HEK293 (cell line): ENCODE results near the gene APOBEC3A.

ENCODE experiments used
- KLF8 ChIP-seq: fragments of 450-650 bp; formaldehyde crosslinking; IDR thresholded peaks from 2 replicates; pipeline ENCODE4 v1.5.1; 2016; ENCODE audit warnings: missing biosample characterization, missing genetic modification characterization
- OSR2 ChIP-seq: fragments of 450-650 bp; formaldehyde crosslinking; IDR thresholded peaks from 2 replicates; pipeline ENCODE4 v1.5.1; 2016; ENCODE audit warnings: missing biosample characterization, missing genetic modification characterization
- PRDM10 ChIP-seq: fragments of 450-650 bp; formaldehyde crosslinking; IDR thresholded peaks from 2 replicates; pipeline ENCODE4 v1.5.1; 2016; ENCODE audit warnings: missing biosample characterization, missing genetic modification characterization
- TSHZ1 ChIP-seq: fragments of 450-650 bp; formaldehyde crosslinking; IDR thresholded peaks from 2 replicates; pipeline ENCODE4 v1.5.1; 2016; ENCODE audit warnings: missing biosample characterization, missing genetic modification characterization, borderline replicate concordance
- ZBTB11 ChIP-seq: fragments of 450-650 bp; formaldehyde crosslinking; conservative IDR thresholded peaks from 2 replicates; pipeline ENCODE4 v1.5.1; 2016; ENCODE audit warnings: low read depth, missing biosample characterization, missing genetic modification characterization
- ZBTB17 ChIP-seq: fragments of 450-650 bp; formaldehyde crosslinking; IDR thresholded peaks from 2 replicates; pipeline ENCODE4 v1.5.1; 2016; ENCODE audit warnings: missing biosample characterization, missing genetic modification characterization
- ZBTB20 ChIP-seq: fragments of 450-650 bp; formaldehyde crosslinking; IDR thresholded peaks from 2 replicates; pipeline ENCODE4 v1.5.1; 2016; ENCODE audit warnings: missing biosample characterization, missing genetic modification characterization
- ZBTB48 ChIP-seq: fragments of 450-650 bp; formaldehyde crosslinking; IDR thresholded peaks from 2 replicates; pipeline ENCODE4 v1.5.1; 2016; ENCODE audit warnings: missing biosample characterization, missing genetic modification characterization
- ZNF121 ChIP-seq: fragments of 450-650 bp; formaldehyde crosslinking; IDR thresholded peaks from 2 replicates; pipeline ENCODE4 v1.5.1; 2016; ENCODE audit warnings: missing biosample characterization, missing genetic modification characterization
- ZNF133 ChIP-seq: fragments of 450-650 bp; formaldehyde crosslinking; IDR thresholded peaks from 2 replicates; pipeline ENCODE4 v1.5.1; 2016; ENCODE audit warnings: missing biosample characterization, missing genetic modification characterization
- ZNF174 ChIP-seq: fragments of 450-650 bp; formaldehyde crosslinking; IDR thresholded peaks from 2 replicates; pipeline ENCODE4 v1.5.0; 2017; ENCODE audit warnings: missing biosample characterization, mild to moderate bottlenecking, missing genetic modification characterization
- ZNF2 ChIP-seq: fragments of 450-650 bp; formaldehyde crosslinking; IDR thresholded peaks from 2 replicates; pipeline ENCODE4 v1.5.1; 2016; ENCODE audit warnings: missing biosample characterization, missing genetic modification characterization
- ZNF24 ChIP-seq: fragments of 450-650 bp; formaldehyde crosslinking; IDR thresholded peaks from 2 replicates; pipeline ENCODE4 v1.5.1; 2016; ENCODE audit warnings: missing biosample characterization, missing genetic modification characterization
- ZNF366 ChIP-seq: fragments of 450-650 bp; formaldehyde crosslinking; conservative IDR thresholded peaks from 2 replicates; pipeline ENCODE4 v1.5.1; 2016; ENCODE audit warnings: missing biosample characterization, missing genetic modification characterization
- ZNF558 ChIP-seq: fragments of 450-650 bp; formaldehyde crosslinking; IDR thresholded peaks from 2 replicates; pipeline ENCODE4 v1.5.1; 2016; ENCODE audit warnings: missing biosample characterization, missing genetic modification characterization
- ZNF580 ChIP-seq: fragments of 450-650 bp; formaldehyde crosslinking; IDR thresholded peaks from 2 replicates; pipeline ENCODE4 v1.5.1; 2016; ENCODE audit warnings: missing biosample characterization, missing genetic modification characterization
- ZNF596 ChIP-seq: fragments of 450-650 bp; IDR thresholded peaks from 2 replicates; pipeline ENCODE4 v1.5.0; 2018; ENCODE audit warnings: missing biosample characterization, mild to moderate bottlenecking, missing genetic modification characterization, moderate library complexity
- ZNF660 ChIP-seq: fragments of 450-650 bp; IDR thresholded peaks from 2 replicates; pipeline ENCODE4 v1.5.1; 2018; ENCODE audit warnings: missing biosample characterization, mild to moderate bottlenecking, missing genetic modification characterization
- TF ChIP-seq, protein P1 (sequence below): fragments of 450-650 bp; formaldehyde crosslinking; IDR thresholded peaks from 2 replicates; pipeline ENCODE4 v1.5.1; 2016; ENCODE audit warnings: missing biosample characterization, missing genetic modification characterization
- TF ChIP-seq, protein P2 (sequence below): fragments of 450-650 bp; formaldehyde crosslinking; IDR thresholded peaks from 2 replicates; pipeline ENCODE4 v1.5.1; 2017; ENCODE audit warnings: missing biosample characterization, missing genetic modification characterization
- TF ChIP-seq, protein P3 (sequence below): fragments of 450-650 bp; IDR thresholded peaks from 2 replicates; pipeline ENCODE4 v1.5.1; 2018; ENCODE audit warnings: missing biosample characterization, missing genetic modification characterization

APOBEC3A gene

GRCh38 chr22:38924347-38924952, 33.0 kb upstream of the APOBEC3A start (continued):
- TF ChIP-seq, protein P1, sequence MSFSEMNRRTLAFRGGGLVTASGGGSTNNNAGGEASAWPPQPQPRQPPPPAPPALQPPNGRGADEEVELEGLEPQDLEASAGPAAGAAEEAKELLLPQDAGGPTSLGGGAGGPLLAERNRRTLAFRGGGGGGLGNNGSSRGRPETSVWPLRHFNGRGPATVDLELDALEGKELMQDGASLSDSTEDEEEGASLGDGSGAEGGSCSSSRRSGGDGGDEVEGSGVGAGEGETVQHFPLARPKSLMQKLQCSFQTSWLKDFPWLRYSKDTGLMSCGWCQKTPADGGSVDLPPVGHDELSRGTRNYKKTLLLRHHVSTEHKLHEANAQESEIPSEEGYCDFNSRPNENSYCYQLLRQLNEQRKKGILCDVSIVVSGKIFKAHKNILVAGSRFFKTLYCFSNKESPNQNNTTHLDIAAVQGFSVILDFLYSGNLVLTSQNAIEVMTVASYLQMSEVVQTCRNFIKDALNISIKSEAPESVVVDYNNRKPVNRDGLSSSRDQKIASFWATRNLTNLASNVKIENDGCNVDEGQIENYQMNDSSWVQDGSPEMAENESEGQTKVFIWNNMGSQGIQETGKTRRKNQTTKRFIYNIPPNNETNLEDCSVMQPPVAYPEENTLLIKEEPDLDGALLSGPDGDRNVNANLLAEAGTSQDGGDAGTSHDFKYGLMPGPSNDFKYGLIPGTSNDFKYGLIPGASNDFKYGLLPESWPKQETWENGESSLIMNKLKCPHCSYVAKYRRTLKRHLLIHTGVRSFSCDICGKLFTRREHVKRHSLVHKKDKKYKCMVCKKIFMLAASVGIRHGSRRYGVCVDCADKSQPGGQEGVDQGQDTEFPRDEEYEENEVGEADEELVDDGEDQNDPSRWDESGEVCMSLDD (tag by site-specific recombination), result 0 out of 2 replicates have a peak, but pooled peaks have one; percentile 60
- peak; percentile 68 for TF ChIP-seq OSR2 (tag by site-specific recombination)
- peak; percentile 86 for TF ChIP-seq ZNF24 (tag by site-specific recombination)
- peak; percentile 67; the same call in 1 of the 2 replicates for TF ChIP-seq ZNF2 (tag by site-specific recombination)
- peak; percentile 98 for TF ChIP-seq ZNF366 (tag by site-specific recombination)
- no peak for TF ChIP-seq ZNF133 (tag by site-specific recombination)
- no peak for TF ChIP-seq ZNF121
- TF ChIP-seq, protein P2, sequence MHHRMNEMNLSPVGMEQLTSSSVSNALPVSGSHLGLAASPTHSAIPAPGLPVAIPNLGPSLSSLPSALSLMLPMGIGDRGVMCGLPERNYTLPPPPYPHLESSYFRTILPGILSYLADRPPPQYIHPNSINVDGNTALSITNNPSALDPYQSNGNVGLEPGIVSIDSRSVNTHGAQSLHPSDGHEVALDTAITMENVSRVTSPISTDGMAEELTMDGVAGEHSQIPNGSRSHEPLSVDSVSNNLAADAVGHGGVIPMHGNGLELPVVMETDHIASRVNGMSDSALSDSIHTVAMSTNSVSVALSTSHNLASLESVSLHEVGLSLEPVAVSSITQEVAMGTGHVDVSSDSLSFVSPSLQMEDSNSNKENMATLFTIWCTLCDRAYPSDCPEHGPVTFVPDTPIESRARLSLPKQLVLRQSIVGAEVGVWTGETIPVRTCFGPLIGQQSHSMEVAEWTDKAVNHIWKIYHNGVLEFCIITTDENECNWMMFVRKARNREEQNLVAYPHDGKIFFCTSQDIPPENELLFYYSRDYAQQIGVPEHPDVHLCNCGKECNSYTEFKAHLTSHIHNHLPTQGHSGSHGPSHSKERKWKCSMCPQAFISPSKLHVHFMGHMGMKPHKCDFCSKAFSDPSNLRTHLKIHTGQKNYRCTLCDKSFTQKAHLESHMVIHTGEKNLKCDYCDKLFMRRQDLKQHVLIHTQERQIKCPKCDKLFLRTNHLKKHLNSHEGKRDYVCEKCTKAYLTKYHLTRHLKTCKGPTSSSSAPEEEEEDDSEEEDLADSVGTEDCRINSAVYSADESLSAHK (tag by site-specific recombination), result 0 out of 2 replicates have a peak, but pooled peaks have one; percentile 58
- TF ChIP-seq ZBTB17 (tag by site-specific recombination), result peak; percentile 85
- no peak for TF ChIP-seq ZNF174 (tag by site-specific recombination)
- TF ChIP-seq TSHZ1 (tag by site-specific recombination), result no peak; the same call in none of the 2 replicates
- peak; percentile 16; the same call in 1 of the 2 replicates for TF ChIP-seq PRDM10 (tag by site-specific recombination)
- peak; percentile 54; the same call in 1 of the 2 replicates for TF ChIP-seq ZNF558 (tag by site-specific recombination)
- TF ChIP-seq ZBTB20 (tag by site-specific recombination), result peak; percentile 40
- no peak; the same call in 1 of the 2 replicates for TF ChIP-seq ZBTB48 (tag by site-specific recombination)
- peak; percentile 50; the same call in 1 of the 2 replicates for TF ChIP-seq ZNF596
- TF ChIP-seq, protein P3, sequence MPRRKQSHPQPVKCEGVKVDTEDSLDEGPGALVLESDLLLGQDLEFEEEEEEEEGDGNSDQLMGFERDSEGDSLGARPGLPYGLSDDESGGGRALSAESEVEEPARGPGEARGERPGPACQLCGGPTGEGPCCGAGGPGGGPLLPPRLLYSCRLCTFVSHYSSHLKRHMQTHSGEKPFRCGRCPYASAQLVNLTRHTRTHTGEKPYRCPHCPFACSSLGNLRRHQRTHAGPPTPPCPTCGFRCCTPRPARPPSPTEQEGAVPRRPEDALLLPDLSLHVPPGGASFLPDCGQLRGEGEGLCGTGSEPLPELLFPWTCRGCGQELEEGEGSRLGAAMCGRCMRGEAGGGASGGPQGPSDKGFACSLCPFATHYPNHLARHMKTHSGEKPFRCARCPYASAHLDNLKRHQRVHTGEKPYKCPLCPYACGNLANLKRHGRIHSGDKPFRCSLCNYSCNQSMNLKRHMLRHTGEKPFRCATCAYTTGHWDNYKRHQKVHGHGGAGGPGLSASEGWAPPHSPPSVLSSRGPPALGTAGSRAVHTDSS (tag by site-specific recombination), result peak; percentile 39
- TF ChIP-seq KLF8 (tag by site-specific recombination), result peak; percentile 47; the same call in 1 of the 2 replicates
- peak; percentile 78 for TF ChIP-seq ZNF580 (tag by site-specific recombination)
- TF ChIP-seq ZNF660, result peak; percentile 87
- no peak for TF ChIP-seq ZBTB11 (tag by site-specific recombination)
